Measurements from ENCODE around the gene SLIT3.

- TF ChIP-seq CTCF (IDR thresholded peaks at IDR 0.05; ENCODE audit: insufficient read depth, low read length): no peak
- no peak for TF ChIP-seq REST (IDR thresholded peaks at IDR 0.05; ENCODE audit: insufficient replicate concordance, low read depth)
Measured at GRCh38 chr5:169174923-169175322, 126.0 kb downstream of the SLIT3 start.
